ENCODE results near the gene GRAMD1A.

- TF ChIP-seq POLR2A (IDR thresholded peaks at IDR 0.05) = no peak
- TF ChIP-seq CTCF (IDR thresholded peaks at IDR 0.05) = no peak
These were observed 14.0 kb downstream of the GRAMD1A start for GRCh38 chr19:35013820-35014754.

Data from body of pancreas (tissue), 4 donors.